PFSK-1 (cell line): ENCODE data around the gene HEPN1.

Experiments
- FOXP2 ChIP-seq: optimal IDR thresholded peaks from 2 replicates; pipeline ENCODE3; 2011; ENCODE audit warnings: borderline replicate concordance, control low read depth, inconsistent platforms; ENCODE audit not compliant: insufficient read depth; ENCODE audit errors: extremely low read length, extremely low read depth
- POLR2AphosphoS5 ChIP-seq: IDR thresholded peaks from 2 replicates; pipeline ENCODE4 v1.6.1; 2012; ENCODE audit warnings: low read depth, mild to moderate bottlenecking, control low read depth, low read length, moderate library complexity
- SIN3A ChIP-seq: IDR thresholded peaks from 2 replicates; pipeline ENCODE4 v1.6.1; 2012; ENCODE audit warnings: mild to moderate bottlenecking, low read length, moderate library complexity, borderline replicate concordance; ENCODE audit not compliant: insufficient read depth
- TAF1 ChIP-seq: IDR thresholded peaks from 2 replicates; pipeline ENCODE4 v1.6.1; 2012; ENCODE audit warnings: low read length, control low read depth, borderline replicate concordance; ENCODE audit not compliant: insufficient read depth
- TF ChIP-seq, protein P1 (sequence below), 2 experiments: IDR thresholded peaks; 2 replicates each; pipeline versions ENCODE4 v1.6.1 to v1.8.0; 2011 to 2012; ENCODE audit warnings: low read depth in 2 of 2, low read length in 2 of 2, control low read depth in 1 of 2, inconsistent platforms in 1 of 2, mild to moderate bottlenecking in 1 of 2, moderate library complexity in 1 of 2; ENCODE audit not compliant: insufficient read depth in 1 of 2

The HEPN1 gene

DNA sequence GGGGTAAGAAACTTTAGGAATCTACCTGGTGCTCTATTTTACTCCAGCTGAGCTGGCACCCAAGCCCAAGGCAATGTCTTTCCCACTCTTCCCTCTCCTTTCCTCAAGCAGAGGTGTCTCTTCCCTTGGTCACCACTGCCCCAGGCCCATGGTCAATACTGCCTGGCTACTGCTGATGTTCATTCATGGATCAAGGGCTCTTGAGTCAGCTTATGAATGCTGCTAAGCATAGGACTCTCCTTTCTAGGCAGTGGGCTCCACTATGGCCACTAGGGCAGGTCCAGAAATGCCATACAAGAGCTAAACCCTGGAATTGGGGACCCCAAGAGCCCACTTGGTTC lies 2.7 kb upstream of the HEPN1 start:
- TF ChIP-seq FOXP2 (no peak), SIN3A (no peak), TAF1 (no peak), POLR2AphosphoS5 (no peak)
- TF ChIP-seq, protein P1, sequence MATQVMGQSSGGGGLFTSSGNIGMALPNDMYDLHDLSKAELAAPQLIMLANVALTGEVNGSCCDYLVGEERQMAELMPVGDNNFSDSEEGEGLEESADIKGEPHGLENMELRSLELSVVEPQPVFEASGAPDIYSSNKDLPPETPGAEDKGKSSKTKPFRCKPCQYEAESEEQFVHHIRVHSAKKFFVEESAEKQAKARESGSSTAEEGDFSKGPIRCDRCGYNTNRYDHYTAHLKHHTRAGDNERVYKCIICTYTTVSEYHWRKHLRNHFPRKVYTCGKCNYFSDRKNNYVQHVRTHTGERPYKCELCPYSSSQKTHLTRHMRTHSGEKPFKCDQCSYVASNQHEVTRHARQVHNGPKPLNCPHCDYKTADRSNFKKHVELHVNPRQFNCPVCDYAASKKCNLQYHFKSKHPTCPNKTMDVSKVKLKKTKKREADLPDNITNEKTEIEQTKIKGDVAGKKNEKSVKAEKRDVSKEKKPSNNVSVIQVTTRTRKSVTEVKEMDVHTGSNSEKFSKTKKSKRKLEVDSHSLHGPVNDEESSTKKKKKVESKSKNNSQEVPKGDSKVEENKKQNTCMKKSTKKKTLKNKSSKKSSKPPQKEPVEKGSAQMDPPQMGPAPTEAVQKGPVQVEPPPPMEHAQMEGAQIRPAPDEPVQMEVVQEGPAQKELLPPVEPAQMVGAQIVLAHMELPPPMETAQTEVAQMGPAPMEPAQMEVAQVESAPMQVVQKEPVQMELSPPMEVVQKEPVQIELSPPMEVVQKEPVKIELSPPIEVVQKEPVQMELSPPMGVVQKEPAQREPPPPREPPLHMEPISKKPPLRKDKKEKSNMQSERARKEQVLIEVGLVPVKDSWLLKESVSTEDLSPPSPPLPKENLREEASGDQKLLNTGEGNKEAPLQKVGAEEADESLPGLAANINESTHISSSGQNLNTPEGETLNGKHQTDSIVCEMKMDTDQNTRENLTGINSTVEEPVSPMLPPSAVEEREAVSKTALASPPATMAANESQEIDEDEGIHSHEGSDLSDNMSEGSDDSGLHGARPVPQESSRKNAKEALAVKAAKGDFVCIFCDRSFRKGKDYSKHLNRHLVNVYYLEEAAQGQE (IDR thresholded peaks at IDR 0.05; ENCODE audit: insufficient read depth in 1 of 2, low read depth in 2 of 2, low read length in 2 of 2) = no peak

DNA sequence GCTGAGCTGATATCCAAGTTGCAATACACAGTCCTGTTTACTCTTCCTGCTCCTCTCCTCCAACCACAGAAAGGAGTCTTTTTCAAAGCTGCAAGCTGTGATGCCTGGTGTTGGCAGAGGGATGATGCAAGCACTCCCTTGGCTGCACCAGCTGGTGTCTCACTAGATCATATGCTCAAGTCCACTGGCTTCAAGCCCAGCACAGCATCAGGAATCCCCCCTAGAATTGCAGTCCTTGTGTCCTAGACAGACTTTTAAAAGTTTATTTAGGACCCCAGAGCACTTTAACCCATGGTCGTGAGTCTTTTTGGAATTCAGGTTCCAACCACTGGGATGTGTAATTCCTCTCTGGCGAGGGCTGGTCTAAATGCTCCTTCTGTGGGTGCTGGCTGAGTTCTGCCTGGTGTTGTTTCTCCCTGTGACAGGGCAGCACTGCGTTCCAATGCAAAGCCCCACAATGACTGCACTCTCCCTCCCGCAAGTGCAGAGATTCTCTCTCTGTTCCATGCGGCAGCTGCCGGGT lies 1.9 kb upstream of the HEPN1 start:
- TF ChIP-seq, protein P1 (IDR thresholded peaks at IDR 0.05; ENCODE audit: insufficient read depth in 1 of 2, low read depth in 2 of 2, low read length in 2 of 2) = no peak
- TF ChIP-seq TAF1 (no peak), FOXP2 (no peak), POLR2AphosphoS5 (no peak), SIN3A (no peak)

- TF ChIP-seq TAF1 (no peak), FOXP2 (no peak), SIN3A (no peak), POLR2AphosphoS5 (no peak)
- TF ChIP-seq, protein P1 (IDR thresholded peaks at IDR 0.05; ENCODE audit: insufficient read depth in 1 of 2, low read depth in 2 of 2, low read length in 2 of 2) = no peak
Measured at GRCh38 chr11:124919898-124920297, 848 bp downstream of the HEPN1 start.

GRCh38 chr11:124920356-124920755 lies 1.3 kb downstream of the HEPN1 start:
- TF ChIP-seq SIN3A = no peak
- TF ChIP-seq FOXP2 = no peak
- no peak for TF ChIP-seq TAF1

- TF ChIP-seq FOXP2 = no peak
- no peak for TF ChIP-seq TAF1
- TF ChIP-seq SIN3A = no peak
- TF ChIP-seq, protein P1 (IDR thresholded peaks at IDR 0.05; ENCODE audit: insufficient read depth in 1 of 2, low read depth in 2 of 2, low read length in 2 of 2) = no peak
- TF ChIP-seq POLR2AphosphoS5 = no peak
Measured at GRCh38 chr11:124920870-124921609, 2.0 kb downstream of the HEPN1 start.

- TF ChIP-seq POLR2AphosphoS5 = no peak
- TF ChIP-seq, protein P1 (IDR thresholded peaks at IDR 0.05; ENCODE audit: insufficient read depth in 1 of 2, low read depth in 2 of 2, low read length in 2 of 2) = no peak
- no peak for TF ChIP-seq SIN3A
- TF ChIP-seq TAF1 = no peak
- no peak for TF ChIP-seq FOXP2
Measured at GRCh38 chr11:124922831-124923230, 3.8 kb downstream of the HEPN1 start.
